ENCODE data around the gene GNG13.
A peak's percentile ranks its signal among the peaks of the same experiment; 100 is the strongest.

The GNG13 gene

DNA sequence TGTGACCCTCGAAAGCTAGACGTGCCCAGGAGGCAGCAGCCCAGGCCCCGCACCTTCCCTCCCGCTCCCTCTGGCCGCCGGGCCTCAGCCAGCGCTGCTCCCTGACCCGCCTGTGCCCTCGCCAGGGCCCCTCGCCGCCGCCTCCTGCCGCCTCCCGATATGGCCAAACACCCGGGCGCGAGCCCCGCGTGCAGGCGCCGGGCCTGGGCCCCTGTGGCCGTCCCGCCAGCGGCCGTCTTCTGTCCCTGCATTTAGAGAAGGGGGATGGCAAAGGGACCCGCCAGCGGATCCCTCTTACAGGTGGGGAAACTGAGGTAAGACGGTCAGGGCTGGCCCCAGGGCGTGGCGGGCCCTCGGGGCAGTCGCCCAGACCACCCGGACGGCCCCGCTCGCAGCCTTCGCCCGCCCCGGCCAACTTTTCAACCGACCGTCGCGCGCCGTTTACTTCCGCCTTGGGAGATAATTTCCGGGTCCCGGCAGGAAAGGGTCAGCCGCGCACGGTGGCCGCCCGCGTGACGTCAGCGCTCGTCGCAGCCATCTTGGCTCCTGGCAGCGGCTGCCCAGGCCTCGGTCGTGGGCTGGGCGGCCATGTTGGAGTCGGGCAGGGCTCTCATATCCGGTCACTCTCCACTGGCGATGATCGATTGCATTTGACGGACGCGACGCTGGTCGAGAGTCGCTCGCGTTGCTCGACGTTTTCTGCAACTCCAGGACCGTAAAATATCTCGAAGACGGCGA, 7.0 kb upstream of the GNG13 start:
- H3K27ac ChIP-seq: peak overlapping the region; percentile 89
- TF ChIP-seq, protein P1, sequence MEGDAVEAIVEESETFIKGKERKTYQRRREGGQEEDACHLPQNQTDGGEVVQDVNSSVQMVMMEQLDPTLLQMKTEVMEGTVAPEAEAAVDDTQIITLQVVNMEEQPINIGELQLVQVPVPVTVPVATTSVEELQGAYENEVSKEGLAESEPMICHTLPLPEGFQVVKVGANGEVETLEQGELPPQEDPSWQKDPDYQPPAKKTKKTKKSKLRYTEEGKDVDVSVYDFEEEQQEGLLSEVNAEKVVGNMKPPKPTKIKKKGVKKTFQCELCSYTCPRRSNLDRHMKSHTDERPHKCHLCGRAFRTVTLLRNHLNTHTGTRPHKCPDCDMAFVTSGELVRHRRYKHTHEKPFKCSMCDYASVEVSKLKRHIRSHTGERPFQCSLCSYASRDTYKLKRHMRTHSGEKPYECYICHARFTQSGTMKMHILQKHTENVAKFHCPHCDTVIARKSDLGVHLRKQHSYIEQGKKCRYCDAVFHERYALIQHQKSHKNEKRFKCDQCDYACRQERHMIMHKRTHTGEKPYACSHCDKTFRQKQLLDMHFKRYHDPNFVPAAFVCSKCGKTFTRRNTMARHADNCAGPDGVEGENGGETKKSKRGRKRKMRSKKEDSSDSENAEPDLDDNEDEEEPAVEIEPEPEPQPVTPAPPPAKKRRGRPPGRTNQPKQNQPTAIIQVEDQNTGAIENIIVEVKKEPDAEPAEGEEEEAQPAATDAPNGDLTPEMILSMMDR (conservative IDR thresholded peaks at IDR 0.05): no peak
- TF ChIP-seq ZFX (IDR thresholded peaks at IDR 0.05): peak; percentile 60; the same call in 1 of the 2 replicates

DNA sequence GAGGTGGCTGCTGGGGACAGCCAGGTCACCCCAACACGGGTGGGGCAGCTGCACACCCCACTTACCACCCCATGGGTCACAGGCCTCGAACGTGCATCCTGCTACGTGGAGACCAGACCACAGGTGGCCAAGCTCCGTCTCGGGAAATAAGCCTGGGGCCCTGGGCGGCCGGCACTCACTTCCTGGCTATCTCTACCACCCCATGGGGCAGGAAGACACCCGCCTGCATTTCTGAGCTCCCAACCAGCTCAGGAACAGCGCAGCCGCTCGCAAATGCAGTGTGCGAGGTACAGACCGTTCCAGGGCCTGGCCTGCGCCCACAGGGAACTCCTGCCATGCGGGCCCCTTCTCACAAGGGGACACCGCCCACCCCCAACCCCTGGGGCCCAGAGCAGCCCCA, 4.9 kb upstream of the GNG13 start:
- TF ChIP-seq, protein P1 (conservative IDR thresholded peaks at IDR 0.05): no peak
- no peak for TF ChIP-seq ZFX (IDR thresholded peaks at IDR 0.05)
- H3K27ac ChIP-seq: no peak overlapping the region

DNA sequence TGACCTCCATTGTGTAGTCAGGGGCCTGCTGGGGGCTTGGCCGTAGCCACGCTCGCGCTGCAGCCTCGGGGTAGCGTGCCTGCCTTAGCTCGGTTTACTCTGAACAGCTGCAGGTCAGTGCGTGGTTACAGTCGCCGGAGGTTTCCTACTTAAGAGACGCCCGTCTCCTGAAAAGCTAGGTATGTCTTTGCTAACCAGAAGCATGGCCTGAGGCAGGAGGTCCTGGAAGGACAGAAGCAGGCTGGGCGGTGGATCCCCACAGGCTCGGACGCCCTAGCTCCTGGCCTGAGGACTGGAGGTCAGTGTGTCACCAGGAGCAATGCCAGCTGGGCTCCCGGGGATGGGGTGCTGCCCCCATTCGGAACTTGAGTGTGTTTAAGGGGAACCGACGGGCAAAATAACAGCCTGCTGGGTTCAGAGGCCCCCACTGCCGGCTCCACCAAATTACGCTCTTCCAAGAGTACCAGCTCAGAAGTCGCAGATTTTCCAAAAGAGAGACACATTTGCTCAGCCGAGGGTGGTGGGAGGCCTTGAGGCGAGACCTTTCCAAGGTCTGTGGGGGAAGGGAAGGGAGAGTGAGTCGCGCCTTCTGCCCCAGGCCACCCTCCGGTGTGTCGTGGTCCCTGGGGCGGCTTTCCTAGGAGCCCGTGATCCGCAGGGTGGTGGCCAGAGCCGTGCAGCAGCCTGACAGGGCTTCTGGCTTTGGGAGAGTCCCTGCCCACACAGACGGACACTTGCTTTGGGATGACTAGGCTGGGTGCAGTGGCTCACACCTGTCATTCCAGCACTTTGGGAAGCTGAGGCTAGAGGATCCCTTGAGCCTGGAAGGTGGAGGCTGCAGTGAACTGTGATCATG, 3.9 kb upstream of the GNG13 start:
- TF ChIP-seq, protein P1 (conservative IDR thresholded peaks at IDR 0.05): no peak
- TF ChIP-seq ZFX (IDR thresholded peaks at IDR 0.05): no peak
- H3K27ac ChIP-seq: no peak overlapping the region

DNA sequence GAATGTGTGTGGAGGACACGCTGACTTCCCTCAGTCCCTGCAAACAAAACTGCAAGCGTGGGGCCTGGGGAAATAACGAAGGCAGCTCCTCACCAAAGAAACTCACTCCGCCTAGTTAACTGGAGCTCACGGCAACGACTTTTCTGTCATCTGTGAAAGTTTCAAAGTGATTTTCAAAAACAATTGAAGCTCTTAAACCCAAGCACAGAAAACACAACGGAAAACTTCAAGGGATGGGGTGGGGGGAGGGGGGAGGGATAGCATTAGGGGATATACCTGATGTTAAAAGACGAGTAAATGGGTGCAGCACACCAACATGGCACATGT, 3.2 kb upstream of the GNG13 start:
- H3K27ac ChIP-seq: no peak overlapping the region
- TF ChIP-seq ZFX (IDR thresholded peaks at IDR 0.05): no peak
- TF ChIP-seq, protein P1 (conservative IDR thresholded peaks at IDR 0.05): no peak

DNA sequence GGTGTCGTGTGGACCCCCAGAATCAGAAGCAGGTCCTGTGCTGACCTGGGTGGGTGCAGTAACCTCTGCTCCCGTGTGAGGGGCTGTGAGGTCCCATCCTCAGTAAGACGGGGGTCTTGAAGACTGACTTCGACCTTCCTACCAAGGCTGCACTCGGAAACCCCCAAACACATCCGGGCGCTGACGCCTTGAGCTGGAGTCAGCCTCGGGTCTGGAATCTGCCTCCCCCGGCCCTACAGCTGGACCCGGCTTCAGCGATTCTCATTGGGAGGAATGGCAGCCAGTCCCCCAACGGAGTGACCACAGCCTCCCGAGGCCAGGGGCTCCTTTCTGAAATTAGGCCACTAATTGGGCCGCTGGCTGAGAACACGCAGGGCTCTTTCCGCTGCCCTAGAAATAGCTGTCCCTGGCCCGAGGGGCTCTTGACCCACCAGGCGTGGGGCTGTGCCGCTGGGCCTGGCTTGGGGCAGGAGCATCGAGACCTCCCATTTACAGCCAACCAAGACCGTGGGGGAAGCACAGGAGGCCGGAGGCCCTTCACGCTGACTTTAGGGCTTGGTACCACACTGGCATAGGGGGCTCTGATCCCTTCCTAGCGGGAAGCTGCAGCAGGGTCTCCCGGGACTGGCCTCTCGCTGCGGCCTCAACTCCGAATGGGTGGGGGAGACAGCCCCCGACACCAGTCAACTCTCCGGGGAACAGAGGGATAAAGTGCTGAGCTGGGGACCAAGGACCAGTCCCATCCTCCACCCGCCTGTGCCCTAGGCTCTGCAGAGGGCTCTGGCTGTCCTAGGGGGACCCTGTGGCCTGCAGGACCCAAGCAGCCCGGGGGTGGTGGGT, 2.6 kb upstream of the GNG13 start:
- TF ChIP-seq ZFX (IDR thresholded peaks at IDR 0.05): no peak
- TF ChIP-seq, protein P1 (conservative IDR thresholded peaks at IDR 0.05): no peak
- no peak overlapping the region for H3K27ac ChIP-seq

DNA sequence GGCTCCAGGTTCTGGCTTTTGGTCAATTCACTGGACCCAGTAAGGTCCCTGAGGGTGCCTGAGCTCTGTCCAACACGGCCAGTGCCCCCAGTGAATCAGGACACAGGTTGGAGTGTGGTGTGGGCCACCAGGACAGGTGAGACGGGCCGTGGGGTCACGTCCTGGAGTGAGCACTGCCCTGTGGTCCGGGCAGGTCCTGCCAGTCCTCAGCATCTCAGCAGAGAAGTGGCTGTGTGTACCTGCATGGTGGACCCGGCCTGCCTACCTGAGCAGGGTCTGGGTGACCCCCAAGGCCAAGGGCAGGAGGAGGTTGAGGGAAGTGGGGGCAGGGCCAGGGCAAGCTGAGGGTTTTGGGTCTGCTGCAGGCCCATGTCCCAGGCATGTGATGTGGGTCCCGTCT, 1.9 kb upstream of the GNG13 start:
- H3K27ac ChIP-seq: no peak overlapping the region
- TF ChIP-seq, protein P1 (conservative IDR thresholded peaks at IDR 0.05): no peak
- no peak for TF ChIP-seq ZFX (IDR thresholded peaks at IDR 0.05)

Data from C4-2B (cell line).